ENCODE data around the gene GPBAR1. TPM values are rescaled to one million over a fixed set of nuclear protein-coding genes. Genes with fewer than 3 reads are reported as not detected.

GPBAR1 gene
- total RNA-seq, 6 donors from 2014 or later = 0.33 to 6.4 (median 4.1) TPM

GRCh38 chr2:218312267-218312756 is 51.5 kb downstream of the GPBAR1 start:
- 33 to 55% methylated on average over 2 of the region's 2 CpGs for WGBS, 2 donors
- no peak overlapping the region for H3K4me3 ChIP-seq
- ATAC-seq (ENCODE audit: low FRiP score in 2 of 2) (no peak), DNase-seq (no peak)
- TF ChIP-seq POLR2AphosphoS5 (IDR thresholded peaks at IDR 0.05) (no peak), POLR2A (IDR thresholded peaks at IDR 0.05) (no peak), CTCF (IDR thresholded peaks at IDR 0.05) (no peak), EP300 (IDR thresholded peaks at IDR 0.05) (no peak)
- peaks cover 4 to 24% (median 12%) of the 10 kb centered on the region in 4 donors for H3K4me1 ChIP-seq
- H3K36me3 ChIP-seq = no peaks in the 10 kb centered on the region
- H3K27me3 ChIP-seq = no peaks in the 10 kb centered on the region
- H3K9me3 ChIP-seq = no peaks in the 10 kb centered on the region
- peak overlapping the region in 3 of 4 donors; percentile 55 to 79 (median 76) for H3K27ac ChIP-seq

GRCh38 chr2:218313356-218313755 is 52.5 kb downstream of the GPBAR1 start:
- H3K4me3 ChIP-seq = no peak overlapping the region
- H3K36me3 ChIP-seq = no peaks in the 10 kb centered on the region
- ATAC-seq (ENCODE audit: low FRiP score in 2 of 2) = no peak
- TF ChIP-seq POLR2A (IDR thresholded peaks at IDR 0.05) (no peak), CTCF (IDR thresholded peaks at IDR 0.05) (no peak), EP300 (IDR thresholded peaks at IDR 0.05) (no peak), POLR2AphosphoS5 (IDR thresholded peaks at IDR 0.05) (no peak)
- WGBS, 2 donors = 52 to 63% methylated on average over 1 of the region's 1 CpG
- no peaks in the 10 kb centered on the region for H3K9me3 ChIP-seq
- DNase-seq = no peak
- no peaks in the 10 kb centered on the region for H3K27me3 ChIP-seq
- peaks cover 4 to 24% (median 12%) of the 10 kb centered on the region in 4 donors for H3K4me1 ChIP-seq
- H3K27ac ChIP-seq = peak overlapping the region; percentile 29 to 79 (median 66)

Other genes with a start within 250 kb of the GPBAR1 start
- gene RUFY4, start 191.8 kb upstream of the GPBAR1 start, total RNA-seq = under 1 TPM in 4 of 6 donors, not detected in 2; 0.15 to 0.51 (median 0.21) TPM
- 10 to 100 TPM in 2 of 6 donors, 1 to 10 TPM in 3, under 1 TPM in 1; 0.79 to 25.8 (median 7.2) TPM for gene CXCR2, start 135.0 kb upstream of the GPBAR1 start, total RNA-seq
- gene CXCR1, start 94.1 kb upstream of the GPBAR1 start, total RNA-seq = 10 to 100 TPM in 2 of 6 donors, 1 to 10 TPM in 4; 1.3 to 17.2 (median 6.4) TPM
- 100 to 1,000 TPM; 233 to 440 (median 357) TPM for gene ARPC2, start 43.8 kb upstream of the GPBAR1 start, total RNA-seq
- gene AAMP, start 9.1 kb downstream of the GPBAR1 start, total RNA-seq = 100 to 1,000 TPM in 4 of 6 donors, 10 to 100 TPM in 2; 67.1 to 168 (median 118) TPM
- gene PNKD, start 9.5 kb downstream of the GPBAR1 start, total RNA-seq = 100 to 1,000 TPM in 2 of 6 donors, 10 to 100 TPM in 4; 69.8 to 153 (median 87.2) TPM
- 100 to 1,000 TPM; 112 to 359 (median 236) TPM for gene TMBIM1, start 31.5 kb downstream of the GPBAR1 start, total RNA-seq
- gene CATIP, start 95.8 kb downstream of the GPBAR1 start, total RNA-seq = 1 to 10 TPM in 5 of 6 donors, under 1 TPM in 1; 0.77 to 8.5 (median 4.3) TPM
- gene SLC11A1, start 121.3 kb downstream of the GPBAR1 start, total RNA-seq = 1,000 to 10,000 TPM in 2 of 6 donors, 100 to 1,000 TPM in 4; 145 to 3,249 (median 371) TPM
- gene CTDSP1, start 138.9 kb downstream of the GPBAR1 start, total RNA-seq = 100 to 1,000 TPM in 5 of 6 donors, 10 to 100 TPM in 1; 96.6 to 239 (median 189) TPM
- under 1 TPM in 3 of 6 donors, not detected in 3; 0.29 to 0.76 (median 0.40) TPM for gene VIL1, start 158.1 kb downstream of the GPBAR1 start, total RNA-seq

Measured in upper lobe of left lung (tissue), 6 donors.